Thyroid gland (tissue), 4 donors: Measurements from ENCODE around the gene PROZ. TPM values are rescaled to one million over a fixed set of nuclear protein-coding genes. Genes with fewer than 3 reads are reported as not detected.

ENCODE experiments used
- DNase-seq, 2 donors: peaks; one replicate each; pipeline ENCODE4 v3.0.0-alpha.2; 2019
- H3K27ac ChIP-seq, 3 donors: fragments of 200-600 bp; sonication (generic); 1 replicate in 2 of 3; 2 replicates in 1 of 3; pipeline ENCODE4 v1.5.1; 2016 to 2019; ENCODE audit warnings: mild to moderate bottlenecking in 1 of 3, moderate library complexity in 1 of 3
- H3K27me3 ChIP-seq: fragments of 200-600 bp; sonication (generic); one replicate; pipeline ENCODE4 v1.5.1; 2019
- H3K36me3 ChIP-seq, 2 donors: fragments of 200-600 bp; sonication (generic); one replicate each; pipeline ENCODE4 v1.5.1; 2016 to 2019
- H3K4me1 ChIP-seq, 2 donors: fragments of 200-600 bp; sonication (generic); one replicate each; pipeline ENCODE4 v1.5.1; 2017 to 2019
- H3K4me3 ChIP-seq, 3 donors: fragments of 200-600 bp; sonication (generic); replicated peaks in 1 of 3; 1 replicate in 2 of 3; 2 replicates in 1 of 3; pipeline ENCODE4 v1.5.1; 2016; ENCODE audit warnings: mild to moderate bottlenecking in 1 of 3
- H3K9me3 ChIP-seq: fragments of 200-600 bp; sonication (generic); one replicate; pipeline ENCODE4 v1.5.1; 2017
- CTCF ChIP-seq, 6 experiments: fragments of 200-600 bp in 3 of 6; fragments of 450-650 bp in 3 of 6; sonication (generic) in 3 of 6; IDR thresholded peaks; one replicate each; pipeline ENCODE4 v1.5.1; 2016 to 2019; ENCODE audit warnings: antibody characterized with exemption in 6 of 6, mild to moderate bottlenecking in 2 of 6, inconsistent platforms in 1 of 6, moderate library complexity in 1 of 6
- POLR2A ChIP-seq, 2 donors: fragments of 450-650 bp; IDR thresholded peaks; one replicate each; pipeline ENCODE4 v1.6.1; 2017; ENCODE audit warnings: antibody characterized with exemption in 2 of 2, mild to moderate bottlenecking in 2 of 2, moderate library complexity in 1 of 2
- WGBS, 2 donors: methylation state at CpG; one replicate each; pipeline ENCODE4 v1.1.5; 2017; 5-methylcytosine and 5-hydroxymethylcytosine counted together
- intact Hi-C: fragments of 100-400 bp; cut with DNase I; formaldehyde crosslinking; loops from one replicate; pipeline ENCODE4 v1.15.1; 2023
- total RNA-seq, 4 donors: library from RNA; depleted of rRNA; stranded (reverse); fragments of >200 nt; gene quantifications; one replicate each; pipeline ENCODE4 v1.2.3, GENCODE V29; 2016

Gene PROZ
- total RNA-seq, 4 donors from 2014 or later, result not detected

- Histone ChIP-seq H3K27me3 (no peaks in the 10 kb centered on the region), H3K4me1 (peaks cover 10 to 16% of the 10 kb centered on the region in 2 donors), H3K36me3 (no peaks in the 10 kb centered on the region), H3K9me3 (no peaks in the 10 kb centered on the region), H3K4me3 (no peak overlapping the region), H3K27ac (no peak overlapping the region)
- no peak for DNase-seq
- intact Hi-C loops, result loop anchor here (5.0 to 10.0 kb wide), 2 partner anchors 52 to 210 kb away; partner anchors contain the start of genes CUL4A, GRTP1 and PCID2
- no peak for TF ChIP-seq POLR2A (IDR thresholded peaks at IDR 0.05)
- no peak for TF ChIP-seq CTCF (IDR thresholded peaks at IDR 0.05)
- 80 to 94% methylated on average over 3 of the region's 3 CpGs for WGBS, 2 donors
These were observed 3.2 kb upstream of the PROZ start for GRCh38 chr13:113155201-113155600.

GRCh38 chr13:113155982-113156655 lies 2.3 kb upstream of the PROZ start:
- no peak for TF ChIP-seq CTCF (IDR thresholded peaks at IDR 0.05)
- TF ChIP-seq POLR2A (IDR thresholded peaks at IDR 0.05), result no peak
- 84 to 94% methylated on average over 9 of the region's 9 CpGs for WGBS, 2 donors
- Histone ChIP-seq H3K36me3 (no peaks in the 10 kb centered on the region), H3K4me3 (no peak overlapping the region), H3K9me3 (no peaks in the 10 kb centered on the region), H3K4me1 (peaks cover 10 to 16% of the 10 kb centered on the region in 2 donors), H3K27ac (no peak overlapping the region), H3K27me3 (no peaks in the 10 kb centered on the region)
- intact Hi-C loops, result loop anchor here (5.0 to 10.0 kb wide), 2 partner anchors 51 to 209 kb away; partner anchors contain the start of genes CUL4A, GRTP1 and PCID2
- DNase-seq, result no peak

- WGBS, 2 donors, result 70 to 76% methylated on average over 12 of the region's 12 CpGs
- TF ChIP-seq POLR2A (IDR thresholded peaks at IDR 0.05), result no peak
These were observed 1.1 kb upstream of the PROZ start for GRCh38 chr13:113157206-113157928.

GRCh38 chr13:113158946-113159345 lies 498 bp downstream of the PROZ start:
- Histone ChIP-seq H3K36me3 (no peaks in the 10 kb centered on the region), H3K4me3 (no peak overlapping the region), H3K27ac (no peak overlapping the region), H3K9me3 (no peaks in the 10 kb centered on the region), H3K27me3 (no peaks in the 10 kb centered on the region), H3K4me1 (no peaks in the 10 kb centered on the region)
- TF ChIP-seq POLR2A (IDR thresholded peaks at IDR 0.05), result no peak
- TF ChIP-seq CTCF (IDR thresholded peaks at IDR 0.05), result no peak
- 56 to 67% methylated on average over 3 to 6 of the region's 7 CpGs for WGBS, 2 donors
- intact Hi-C loops, result loop anchor here (5.0 to 10.0 kb wide), 2 partner anchors 48 to 206 kb away; partner anchors contain the start of genes CUL4A, GRTP1 and PCID2
- DNase-seq, result no peak

More at GRCh38 chr13:113157206-113157928, 1.1 kb upstream of the PROZ start:
- no peak for DNase-seq
- Histone ChIP-seq H3K9me3 (no peaks in the 10 kb centered on the region), H3K36me3 (no peaks in the 10 kb centered on the region), H3K27me3 (no peaks in the 10 kb centered on the region), H3K4me3 (no peak overlapping the region), H3K4me1 (peaks cover 10 to 12% of the 10 kb centered on the region in 2 donors), H3K27ac (no peak overlapping the region)
- intact Hi-C loops, result loop anchor here (5.0 to 10.0 kb wide), 2 partner anchors 50 to 207 kb away; partner anchors contain the start of genes CUL4A, GRTP1 and PCID2

GRCh38 chr13:113159701-113160100 lies 1.3 kb downstream of the PROZ start:
- no peak for DNase-seq
- Histone ChIP-seq H3K4me3 (no peak overlapping the region), H3K36me3 (no peaks in the 10 kb centered on the region), H3K9me3 (no peaks in the 10 kb centered on the region), H3K4me1 (no peaks in the 10 kb centered on the region), H3K27me3 (no peaks in the 10 kb centered on the region), H3K27ac (no peak overlapping the region)
- 76 to 85% methylated on average over 20 of the region's 20 CpGs for WGBS, 2 donors
- TF ChIP-seq POLR2A (IDR thresholded peaks at IDR 0.05) (no peak), CTCF (IDR thresholded peaks at IDR 0.05) (no peak)
- intact Hi-C loops, result loop anchor here (5.0 to 10.0 kb wide), 2 partner anchors 48 to 205 kb away; partner anchors contain the start of genes CUL4A, GRTP1 and PCID2
